ENCODE results near the gene KRT74.

Gene KRT74

DNA sequence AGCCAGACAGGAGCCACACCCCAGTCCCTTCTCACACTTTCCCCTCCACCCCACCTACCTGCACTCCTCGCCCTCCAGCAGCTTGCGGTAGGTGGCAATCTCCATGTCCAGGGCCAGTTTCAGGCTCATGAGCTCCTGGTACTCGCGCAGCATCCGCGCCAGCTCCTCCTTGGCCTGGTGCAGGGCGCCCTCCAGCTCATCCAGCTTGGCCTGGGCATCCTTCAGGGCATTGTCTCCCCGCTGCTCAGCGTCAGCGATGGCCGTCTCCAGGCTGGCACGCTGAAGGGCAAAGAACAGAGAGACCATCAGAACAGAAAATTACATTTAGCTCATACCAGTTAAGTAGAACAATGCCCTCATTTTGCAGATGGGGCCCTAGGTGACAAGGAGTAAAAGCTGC lies 5.5 kb downstream of the KRT74 start:
- no peak for DNase-seq

DNA sequence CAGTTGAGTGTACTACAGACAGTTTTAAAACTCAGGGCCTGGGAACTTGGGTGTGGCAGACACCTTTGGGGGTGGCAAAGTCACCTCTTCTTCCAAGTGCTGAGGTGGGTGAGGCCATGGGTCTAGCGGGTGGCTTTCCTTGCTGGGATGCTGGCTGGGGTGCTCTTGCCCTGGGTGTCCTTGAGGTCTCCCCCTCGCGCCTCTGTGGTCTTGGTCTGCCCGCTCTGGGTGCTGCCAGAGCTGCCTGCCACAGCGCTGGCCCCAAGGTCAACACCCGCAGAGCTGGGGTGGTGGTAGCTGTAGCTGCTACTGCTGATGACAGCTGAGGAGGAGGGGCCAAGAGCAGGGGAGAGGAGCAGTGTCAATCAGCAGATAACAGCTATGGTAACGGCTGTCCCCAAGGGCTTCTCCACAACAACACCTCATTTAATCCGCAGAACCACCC lies 6.8 kb downstream of the KRT74 start:
- DNase-seq: no peak

DNA sequence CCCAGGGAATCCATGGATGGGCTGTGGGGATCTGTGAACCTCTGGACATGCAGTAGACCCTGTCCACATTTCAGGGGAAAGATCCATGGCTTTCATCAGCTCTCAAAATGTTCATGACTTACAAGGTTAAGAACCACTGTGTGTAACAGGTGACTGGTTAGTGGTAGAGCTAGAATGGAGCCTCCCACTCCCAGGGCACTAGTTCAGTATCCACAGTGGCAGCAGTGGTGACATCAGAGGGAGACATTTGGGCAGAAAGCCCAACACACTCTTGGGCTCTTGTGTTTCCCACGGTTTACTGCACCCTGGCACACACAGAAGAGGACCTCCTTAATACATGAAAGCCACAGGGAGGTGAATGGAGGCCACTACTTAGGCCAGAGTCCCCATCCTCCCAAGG lies 9.1 kb downstream of the KRT74 start:
- no peak for DNase-seq

- no peak for DNase-seq
Measured at GRCh38 chr12:52561880-52562449, 11.7 kb downstream of the KRT74 start.

- DNase-seq: no peak
Measured at GRCh38 chr12:52559979-52560378, 13.7 kb downstream of the KRT74 start.

- no peak for DNase-seq
Measured at GRCh38 chr12:52558781-52559445, 14.7 kb downstream of the KRT74 start.

- DNase-seq: no peak
Measured at GRCh38 chr12:52557476-52557875, 16.2 kb downstream of the KRT74 start.

GRCh38 chr12:52555577-52555976 lies 18.1 kb downstream of the KRT74 start:
- DNase-seq: no peak

- no peak for DNase-seq
Measured at GRCh38 chr12:52552681-52553195, 20.9 kb downstream of the KRT74 start, which contains the start of gene KRT71. Gene KRT71 (minus strand): TSS chr12:52553145. CDS start chr12:52553077, 68 bp downstream.

GRCh38 chr12:52552055-52552454 lies 21.6 kb downstream of the KRT74 start:
- no peak for DNase-seq

GRCh38 chr12:52551216-52551865 lies 22.3 kb downstream of the KRT74 start:
- DNase-seq: no peak

GRCh38 chr12:52546126-52546525 lies 27.5 kb downstream of the KRT74 start:
- no peak for DNase-seq

DNA sequence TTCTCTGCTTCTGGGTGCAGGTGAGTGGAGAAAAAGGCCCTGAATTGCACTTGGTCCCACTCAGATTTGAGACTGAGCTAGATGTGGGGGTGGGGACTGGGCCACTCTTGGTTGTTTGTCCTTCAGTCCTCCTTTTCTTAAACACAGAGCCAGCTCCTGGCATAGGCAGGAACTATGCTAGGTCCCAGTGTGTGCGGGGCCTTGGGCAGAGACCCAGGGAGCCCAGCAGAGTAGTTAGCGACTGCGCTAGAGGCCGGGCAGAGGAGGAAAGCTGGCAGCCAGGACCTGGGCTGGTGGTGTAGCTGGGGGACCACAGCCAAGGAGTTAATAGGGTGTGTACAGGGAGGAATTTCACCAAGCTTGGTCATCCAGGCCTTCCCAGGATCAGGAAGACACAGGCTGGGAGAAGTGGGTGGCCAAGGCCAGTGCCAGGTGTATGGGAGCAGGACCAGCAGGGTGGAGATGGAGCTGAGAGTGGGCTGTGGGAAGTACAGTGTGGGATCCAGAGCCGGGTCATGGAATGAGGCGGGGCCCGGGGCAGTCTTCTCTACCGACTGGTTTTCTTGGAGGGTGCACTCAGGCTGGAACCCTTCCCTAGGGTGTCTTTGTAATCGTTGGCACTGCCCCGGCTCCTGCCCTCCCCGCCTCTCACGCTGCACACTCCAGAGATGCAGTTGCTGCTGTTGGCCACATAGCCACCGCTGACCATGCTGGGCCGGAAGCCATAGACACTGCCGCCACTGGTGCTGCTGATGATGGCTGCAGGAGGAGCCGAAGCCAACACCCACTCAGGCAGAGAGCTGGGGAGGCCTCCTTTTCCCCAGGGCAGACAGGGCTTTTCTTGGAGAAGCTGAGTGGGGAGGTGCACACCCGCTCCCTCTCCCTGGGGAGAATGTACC lies 29.4 kb downstream of the KRT74 start:
- no peak for DNase-seq

DNA sequence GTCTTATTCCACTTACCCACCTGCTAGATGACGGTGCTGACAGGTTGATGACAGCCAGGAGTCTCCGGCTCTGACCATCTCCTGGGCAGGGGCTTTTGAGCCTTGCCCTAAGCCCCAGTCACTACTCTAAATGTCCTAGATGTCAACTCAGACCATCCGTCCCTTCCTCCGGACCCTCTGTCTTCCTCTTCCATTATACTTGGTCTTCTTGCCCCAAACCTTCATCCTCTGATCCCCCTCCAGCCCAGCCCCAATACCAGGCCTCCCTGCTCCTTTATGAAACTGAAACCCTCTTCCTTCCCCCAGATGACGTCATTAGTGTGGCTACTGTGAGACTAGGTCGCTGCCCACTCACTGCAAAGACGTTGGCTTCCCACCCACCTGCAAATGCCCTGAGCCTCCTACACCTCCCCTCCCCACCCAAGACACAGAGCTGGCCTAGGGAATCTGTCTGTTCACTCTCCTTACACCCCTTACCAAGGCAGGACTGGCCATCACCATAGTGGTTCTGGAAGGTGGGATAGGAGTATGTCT lies 30.8 kb downstream of the KRT74 start:
- no peak for DNase-seq

DNA sequence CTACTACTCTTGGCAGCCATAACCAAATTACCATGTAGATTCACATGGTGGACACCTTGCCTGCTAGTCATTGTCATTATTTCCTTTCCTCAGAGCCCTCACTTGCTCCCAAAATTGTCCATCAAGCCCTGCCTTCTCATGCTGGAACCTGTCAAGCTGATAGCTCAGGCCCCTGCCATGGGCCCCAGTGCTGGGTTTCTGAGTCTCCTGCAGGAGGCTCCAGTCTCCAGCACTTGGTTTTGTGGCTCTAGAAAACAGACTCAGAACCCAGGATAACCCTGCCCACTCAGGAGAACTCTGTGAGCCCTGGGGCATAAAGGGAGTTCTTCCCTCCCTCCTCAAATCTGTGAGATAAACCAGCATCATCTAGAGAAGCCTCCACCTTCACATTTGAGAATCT lies 31.5 kb downstream of the KRT74 start:
- no peak for DNase-seq

- no peak for DNase-seq
Measured at GRCh38 chr12:52541709-52542108, 31.9 kb downstream of the KRT74 start.

- no peak for DNase-seq
Measured at GRCh38 chr12:52540531-52540930, 33.1 kb downstream of the KRT74 start.

DNA sequence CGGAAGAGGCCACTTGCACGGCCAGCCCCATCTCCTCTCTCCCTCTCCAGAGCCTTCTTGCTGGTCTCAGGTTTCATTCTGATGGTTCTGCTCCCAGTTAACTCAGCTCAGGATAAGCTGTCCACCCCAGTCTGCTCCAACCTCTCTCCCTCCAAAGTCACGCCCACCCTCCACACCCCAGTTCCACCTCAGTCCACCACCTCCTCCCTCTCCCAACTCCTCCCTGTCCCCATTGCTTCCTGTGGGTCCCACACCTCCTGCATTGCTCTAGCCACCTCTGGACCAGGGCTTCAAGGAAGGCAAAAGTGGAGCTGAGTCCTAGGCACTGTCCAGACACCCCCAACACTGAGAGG lies 33.8 kb downstream of the KRT74 start:
- no peak for DNase-seq

DNA sequence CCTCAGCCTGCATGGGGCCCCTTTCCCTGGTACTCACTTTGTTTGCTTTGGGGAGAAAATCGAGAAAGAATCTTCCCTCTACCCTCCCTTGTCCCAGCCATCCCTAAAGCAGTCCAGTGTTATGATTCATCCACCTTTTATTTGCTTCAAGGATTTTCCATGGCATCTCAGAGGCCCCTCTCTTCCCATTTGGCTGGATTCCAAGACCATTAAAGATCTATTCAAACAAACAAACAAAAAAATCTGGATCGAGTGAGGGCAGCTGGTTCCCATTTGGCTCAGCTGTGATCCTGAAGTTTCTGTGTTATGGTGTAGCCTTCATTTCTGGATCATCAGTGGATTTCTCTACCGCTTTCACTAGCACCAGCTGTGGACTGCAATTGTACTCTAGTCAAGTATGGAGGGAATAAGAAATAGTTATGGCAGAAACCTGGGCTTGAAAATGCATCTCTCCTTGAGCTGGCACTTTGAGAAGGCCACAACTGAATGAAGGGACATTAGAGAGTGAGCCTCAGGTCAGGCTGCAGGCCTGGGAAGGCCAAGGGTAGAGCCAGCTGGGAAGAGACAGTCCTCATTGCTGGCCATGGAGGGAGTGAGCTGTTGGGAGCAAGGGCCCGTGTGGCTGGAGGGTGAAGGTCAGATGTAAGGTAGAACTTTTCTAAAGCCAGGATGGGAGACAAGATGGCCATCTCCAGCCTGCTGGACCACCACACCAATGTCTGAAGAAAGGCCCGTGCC lies 34.4 kb downstream of the KRT74 start:
- no peak for DNase-seq

DNA sequence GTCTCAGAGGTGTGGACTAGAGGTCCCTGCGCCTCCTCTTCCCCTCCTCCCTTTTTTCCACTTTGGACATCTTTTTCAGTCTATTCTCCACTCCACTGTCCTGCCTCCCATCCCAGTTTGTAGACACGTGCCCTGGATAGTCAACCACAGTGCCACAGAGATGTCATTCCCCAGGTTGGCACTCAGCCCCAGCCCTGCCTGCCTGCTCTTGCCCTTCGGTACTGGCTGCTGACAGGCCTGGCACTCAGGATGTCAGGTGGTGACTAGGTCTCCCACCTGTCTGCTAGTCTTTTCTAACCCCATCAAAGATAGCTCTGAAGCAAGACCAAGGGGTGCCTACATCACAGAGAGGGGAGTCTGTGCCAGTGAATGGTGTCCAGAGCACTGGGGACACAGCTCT lies 36.5 kb downstream of the KRT74 start:
- DNase-seq: no peak

- DNase-seq: no peak
Measured at GRCh38 chr12:52535574-52535973, 38.1 kb downstream of the KRT74 start.

DNA sequence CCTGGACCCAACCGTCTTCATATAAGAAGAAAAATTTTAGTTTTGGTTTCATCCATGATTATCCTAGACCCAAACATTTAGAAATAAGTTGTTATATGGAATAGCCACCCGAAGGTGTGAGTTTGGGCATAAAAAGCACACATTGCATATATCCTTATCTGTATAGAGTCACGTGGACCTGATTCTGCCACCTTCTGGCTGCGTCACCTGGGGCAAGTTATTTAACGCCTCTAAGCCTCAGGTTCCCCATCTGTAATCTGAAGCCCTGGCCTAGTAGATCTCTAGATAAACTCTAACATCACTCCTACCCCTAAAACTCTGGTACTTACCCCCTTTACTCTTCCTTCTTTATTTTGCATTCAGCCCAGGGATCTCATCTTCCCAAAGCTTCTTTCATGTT lies 39.2 kb downstream of the KRT74 start:
- DNase-seq: no peak
